Activated T-helper 1 cell treated with anti-CD3 and anti-CD28 coated beads, Interleukin-2, amount 50 U/mL, for 16 hours (primary cell): ENCODE measurements around the gene ANKRD63.

Experiments used
- DNase-seq, 2 donors: peaks; one replicate each; pipeline ENCODE4 v3.0.0-alpha.2; 2020; ENCODE audit warnings: low read depth in 1 of 2, low spot score in 1 of 2

Gene ANKRD63

GRCh38 chr15:40279437-40280141, 3.3 kb downstream of the ANKRD63 start:
- peak; percentile 53 to 62 for DNase-seq

DNA sequence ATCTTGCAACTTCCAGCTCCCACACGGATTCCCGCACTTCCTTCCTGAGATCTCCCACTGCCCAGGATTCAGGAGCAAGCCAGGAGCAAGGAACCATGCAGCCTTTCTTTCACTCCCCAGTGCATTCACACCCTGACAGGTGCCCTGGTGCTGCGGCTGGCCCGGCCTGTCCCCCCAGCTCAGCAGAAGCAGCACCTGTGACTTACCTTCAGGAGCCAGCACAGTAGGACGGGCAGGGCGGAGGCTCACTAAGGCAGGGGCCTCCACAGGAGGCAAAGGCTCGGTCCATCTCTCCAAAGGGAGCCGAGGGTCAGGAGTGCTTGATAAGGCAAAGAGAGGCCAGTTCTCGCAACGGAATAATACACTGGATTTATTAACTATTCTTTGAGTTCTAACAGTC, 4.8 kb downstream of the ANKRD63 start:
- no peak for DNase-seq

- no peak for DNase-seq
Observed at GRCh38 chr15:40277471-40277870, 5.4 kb downstream of the ANKRD63 start.

DNA sequence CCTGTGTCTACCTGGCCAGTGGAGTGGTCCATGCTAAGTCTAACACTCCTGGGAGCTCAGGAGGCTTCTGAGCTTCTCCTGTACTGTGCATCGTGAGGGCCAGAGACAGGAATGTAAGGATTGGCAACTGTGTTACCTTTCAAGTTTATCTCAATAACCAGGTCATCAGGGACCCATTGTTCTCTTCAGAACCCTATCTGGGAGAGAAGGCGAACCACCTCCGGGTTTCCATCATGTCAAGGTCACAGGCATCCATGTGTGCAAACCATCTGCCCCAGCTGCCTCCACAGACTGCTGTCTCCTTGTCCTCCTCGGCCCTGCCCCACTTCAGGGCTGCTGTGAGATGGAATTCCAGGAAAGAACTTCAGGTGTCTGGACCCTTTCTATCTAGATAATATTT, 5.9 kb downstream of the ANKRD63 start:
- DNase-seq = no peak

- no peak for DNase-seq
Observed at GRCh38 chr15:40275954-40276353, 6.9 kb downstream of the ANKRD63 start.

- DNase-seq = no peak
Observed at GRCh38 chr15:40275523-40275922, 7.3 kb downstream of the ANKRD63 start.

GRCh38 chr15:40274350-40275274, 8.3 kb downstream of the ANKRD63 start:
- DNase-seq = peak; percentile 81 to 84

DNA sequence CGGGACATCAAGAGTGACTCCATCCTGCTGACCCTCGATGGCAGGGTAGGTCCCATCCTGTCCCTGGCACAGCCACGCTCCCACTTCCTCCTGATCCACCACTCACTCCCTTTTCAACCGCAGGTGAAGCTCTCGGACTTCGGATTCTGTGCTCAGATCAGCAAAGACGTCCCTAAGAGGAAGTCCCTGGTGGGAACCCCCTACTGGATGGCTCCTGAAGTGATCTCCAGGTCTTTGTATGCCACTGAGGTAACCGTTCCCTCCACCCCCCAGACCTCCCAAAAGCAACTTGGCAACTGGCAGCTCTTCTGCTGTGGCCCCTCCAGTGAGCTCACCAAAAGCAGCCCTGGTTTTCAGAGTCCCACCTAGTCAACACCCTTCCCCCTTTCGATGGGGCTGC, 9.4 kb downstream of the ANKRD63 start:
- no peak for DNase-seq

GRCh38 chr15:40272485-40273056, 10.3 kb downstream of the ANKRD63 start:
- DNase-seq = no peak

DNA sequence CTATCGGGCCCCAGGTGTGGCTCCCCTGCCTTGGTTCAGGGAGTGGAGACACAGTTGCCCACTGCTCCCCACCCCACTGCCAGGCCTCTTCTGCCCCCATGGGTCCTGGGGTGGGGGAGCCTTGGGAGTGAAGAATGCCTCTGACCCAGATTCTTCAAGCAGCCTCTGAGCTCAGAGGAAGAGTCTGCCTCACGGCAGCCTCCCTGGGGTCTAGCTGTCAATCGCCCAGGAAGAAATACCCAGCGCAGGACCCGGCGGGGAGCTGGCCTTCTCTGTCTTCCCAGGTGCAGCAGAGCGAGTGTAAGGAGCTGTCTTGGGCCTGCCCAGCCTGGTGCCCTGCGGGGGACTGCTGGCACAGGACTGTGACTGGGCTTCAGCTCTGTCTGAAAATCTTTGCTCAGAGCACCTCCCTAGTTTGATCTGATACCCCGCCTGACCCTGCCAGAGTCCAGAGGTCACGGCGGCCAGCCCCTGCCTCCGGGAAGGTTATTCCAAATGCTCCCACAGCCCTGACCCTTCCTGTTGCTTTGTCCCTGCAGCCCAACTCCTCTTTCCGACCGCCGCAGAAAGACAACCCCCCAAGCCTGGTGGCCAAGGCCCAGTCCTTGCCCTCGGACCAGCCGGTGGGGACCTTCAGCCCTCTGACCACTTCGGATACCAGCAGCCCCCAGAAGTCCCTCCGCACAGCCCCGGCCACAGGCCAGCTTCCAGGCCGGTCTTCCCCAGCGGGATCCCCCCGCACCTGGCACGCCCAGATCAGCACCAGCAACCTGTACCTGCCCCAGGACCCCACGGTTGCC, 11.0 kb downstream of the ANKRD63 start:
- no peak for DNase-seq

DNA sequence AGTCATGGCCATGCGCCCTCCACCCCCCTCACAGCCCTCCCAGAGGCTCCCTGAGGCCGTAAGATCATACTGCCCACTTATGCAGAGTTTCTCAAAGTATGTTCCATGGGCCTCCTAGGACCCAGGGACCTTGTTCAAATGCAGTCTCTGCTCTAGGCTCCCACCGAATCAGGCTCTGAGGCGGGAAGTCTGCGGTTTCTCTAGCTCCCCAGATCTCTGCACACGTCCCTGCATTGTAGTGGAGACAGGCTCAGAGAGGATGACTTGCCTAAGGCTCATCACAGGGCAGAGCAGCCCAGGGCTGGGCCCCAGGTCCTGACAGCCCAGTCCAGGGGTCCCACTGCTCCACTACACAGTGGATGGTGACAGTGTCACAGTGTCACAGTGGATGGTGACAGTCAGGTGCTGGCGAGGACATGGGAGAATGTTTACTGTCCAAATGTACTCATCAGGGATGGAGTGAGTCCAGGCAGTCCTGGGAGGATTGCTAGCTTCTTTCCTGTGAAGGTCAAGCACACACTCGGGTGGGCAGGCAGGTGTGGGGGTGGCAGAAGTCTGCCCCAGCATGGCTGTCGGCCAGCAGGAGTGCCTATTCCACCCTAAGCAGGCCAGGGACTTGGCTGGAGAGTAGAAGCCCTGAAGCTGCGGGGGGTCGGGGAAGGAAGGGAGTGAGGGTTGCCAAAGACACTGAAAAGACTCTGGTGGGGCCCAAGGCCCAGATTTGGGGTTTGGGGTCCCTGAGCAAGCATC, 12.4 kb downstream of the ANKRD63 start:
- no peak for DNase-seq

DNA sequence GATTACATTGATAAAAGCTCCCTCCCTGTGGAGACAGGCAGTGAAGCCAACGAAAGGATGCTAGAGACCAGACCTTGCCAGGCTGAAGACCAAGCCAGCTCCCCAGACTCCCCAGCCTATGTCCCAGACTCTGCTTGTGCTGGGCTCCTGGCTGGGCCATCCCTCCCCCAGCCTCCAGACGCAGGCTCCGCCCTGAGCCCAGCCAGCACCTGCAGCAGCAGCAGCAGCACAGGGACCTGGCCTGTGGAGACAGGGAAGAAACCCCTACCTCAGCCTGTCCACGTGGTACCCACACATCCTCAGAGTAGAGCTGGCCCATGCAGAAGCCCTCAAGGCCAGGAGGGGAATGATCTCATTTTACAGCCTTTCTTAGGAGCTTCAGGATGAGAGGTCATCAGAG, 13.3 kb downstream of the ANKRD63 start:
- no peak for DNase-seq

GRCh38 chr15:40267670-40268069, 15.2 kb downstream of the ANKRD63 start:
- DNase-seq = no peak

DNA sequence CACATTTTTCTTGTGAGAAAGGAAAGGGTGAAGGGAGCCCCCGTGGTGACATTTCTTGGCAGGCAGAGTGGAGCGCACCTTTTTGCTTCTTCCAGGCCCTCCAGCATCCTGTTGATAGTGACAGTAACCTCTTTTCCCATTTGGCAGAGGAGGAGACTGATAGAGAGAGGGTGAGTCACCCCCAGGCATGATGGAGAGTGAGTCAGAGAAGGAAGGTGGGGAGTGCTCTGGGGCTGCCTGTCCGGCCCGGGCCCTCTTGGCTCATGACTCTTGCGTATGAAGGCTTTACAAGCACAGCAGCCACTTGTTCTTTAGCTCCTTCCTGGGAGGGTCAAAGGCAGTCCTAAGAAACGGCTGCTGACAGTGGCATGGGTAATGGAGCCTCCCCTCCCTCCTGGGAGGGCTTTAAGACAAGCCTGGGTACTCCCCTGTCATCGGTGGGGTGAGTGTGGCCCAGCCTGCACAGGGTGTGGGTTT, 16.0 kb downstream of the ANKRD63 start:
- no peak for DNase-seq

DNA sequence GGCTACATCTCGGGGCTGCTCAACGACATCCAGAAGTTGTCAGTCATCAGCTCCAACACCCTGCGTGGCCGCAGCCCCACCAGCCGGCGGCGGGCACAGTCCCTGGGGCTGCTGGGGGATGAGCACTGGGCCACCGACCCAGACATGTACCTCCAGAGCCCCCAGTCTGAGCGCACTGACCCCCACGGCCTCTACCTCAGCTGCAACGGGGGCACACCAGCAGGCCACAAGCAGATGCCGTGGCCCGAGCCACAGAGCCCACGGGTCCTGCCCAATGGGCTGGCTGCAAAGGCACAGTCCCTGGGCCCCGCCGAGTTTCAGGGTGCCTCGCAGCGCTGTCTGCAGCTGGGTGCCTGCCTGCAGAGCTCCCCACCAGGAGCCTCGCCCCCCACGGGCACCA, 17.0 kb downstream of the ANKRD63 start:
- no peak for DNase-seq

GRCh38 chr15:40265355-40265754, 17.5 kb downstream of the ANKRD63 start:
- no peak for DNase-seq

GRCh38 chr15:40264321-40265153, 18.3 kb downstream of the ANKRD63 start:
- no peak for DNase-seq

GRCh38 chr15:40263024-40263754, 19.7 kb downstream of the ANKRD63 start:
- DNase-seq = no peak

- DNase-seq = no peak
Observed at GRCh38 chr15:40259021-40259420, 23.8 kb downstream of the ANKRD63 start.
